Measurements from ENCODE around the gene SLC6A13. TPM values are rescaled to one million over a fixed set of nuclear protein-coding genes. Genes with fewer than 3 reads are reported as not detected.
"Not testable (repeated sequence)": the region's sequence is repeated elsewhere in the genome, so short reads cannot be mapped to it uniquely, and the experiment has no call there.

SLC6A13 gene
- total RNA-seq, 1 experiment from 2014 or later, result not detected

GRCh38 chr12:304805-305204, 42.2 kb upstream of the SLC6A13 start:
- Histone ChIP-seq H3K4me1 (ENCODE audit: insufficient read depth, low read length) (no peaks in the 10 kb centered on the region), H3K4me3 (ENCODE audit: low read length) (no peak overlapping the region), H3F3A (ENCODE audit: low read length, unreplicated experiment) (no peaks in the 10 kb centered on the region), H3K27me3 (ENCODE audit: low read length) (no peaks in the 10 kb centered on the region), H3K79me2 (ENCODE audit: low read length) (0 out of 2 replicates have a peak, but pooled peaks cover 3% of the 10 kb centered on the region), H3K4me2 (ENCODE audit: low read length) (no peak overlapping the region), H4K20me1 (ENCODE audit: low read length) (0 out of 2 replicates have a peak, but pooled peaks cover 5% of the 10 kb centered on the region), H3K36me3 (ENCODE audit: low read depth, low read length) (peaks cover 32% of the 10 kb centered on the region), H2AFZ (ENCODE audit: low read length) (no peak overlapping the region), H3K9me3 (ENCODE audit: low read length) (no peaks in the 10 kb centered on the region), H3K9ac (ENCODE audit: low read length) (no peak overlapping the region), H3K9me2 (replicated peaks; ENCODE audit: low read length) (no peaks in the 10 kb centered on the region), H3K27ac (ENCODE audit: low read length) (no peak overlapping the region)
- TF ChIP-seq EZH2 (IDR thresholded peaks at IDR 0.05; ENCODE audit: low read length, unreplicated experiment) (no peak), EZH2phosphoT487 (IDR thresholded peaks at IDR 0.05; ENCODE audit: borderline replicate concordance, low read length) (no peak), CTCF (conservative IDR thresholded peaks at IDR 0.05; ENCODE audit: low read depth, low read length) (no peak)
- CTCF ChIA-PET, result no interaction called here
- peak; percentile 64 for ATAC-seq
- POLR2A ChIA-PET (ENCODE audit: unreplicated experiment), result no interaction called here
- intact Hi-C loops (cut with micrococcal nuclease), result no loop called here
- DNase-seq, result peak; percentile 12
- no TSS peak for BruUV-seq (replicated peaks)

- H4K20me1 ChIP-seq (ENCODE audit: low read length); H3K9ac ChIP-seq (ENCODE audit: low read length); POLR2A ChIA-PET (ENCODE audit: unreplicated experiment); H3K9me2 ChIP-seq (replicated peaks; ENCODE audit: low read length); BruUV-seq (replicated peaks); H3K9me3 ChIP-seq (ENCODE audit: low read length); H3K4me1 ChIP-seq (ENCODE audit: insufficient read depth, low read length); H3K4me3 ChIP-seq (ENCODE audit: low read length); CTCF ChIA-PET; H3K79me2 ChIP-seq (ENCODE audit: low read length); DNase-seq; H2AFZ ChIP-seq (ENCODE audit: low read length); H3K27ac ChIP-seq (ENCODE audit: low read length); ATAC-seq; H3F3A ChIP-seq (ENCODE audit: low read length, unreplicated experiment); H3K27me3 ChIP-seq (ENCODE audit: low read length); intact Hi-C loops (cut with micrococcal nuclease); H3K4me2 ChIP-seq (ENCODE audit: low read length): not testable (repeated sequence)
- peaks cover 22% of the 10 kb centered on the region for H3K36me3 ChIP-seq (ENCODE audit: low read depth, low read length)
Measured at GRCh38 chr12:302766-303165, 40.1 kb upstream of the SLC6A13 start.

GRCh38 chr12:300166-300565, 37.5 kb upstream of the SLC6A13 start:
- H3F3A ChIP-seq (ENCODE audit: low read length, unreplicated experiment); H3K9me2 ChIP-seq (replicated peaks; ENCODE audit: low read length); H3K27ac ChIP-seq (ENCODE audit: low read length); intact Hi-C loops (cut with micrococcal nuclease); H3K4me1 ChIP-seq (ENCODE audit: insufficient read depth, low read length); ATAC-seq; CTCF ChIA-PET; BruUV-seq (replicated peaks); POLR2A ChIA-PET (ENCODE audit: unreplicated experiment); H3K4me3 ChIP-seq (ENCODE audit: low read length); H3K4me2 ChIP-seq (ENCODE audit: low read length); H2AFZ ChIP-seq (ENCODE audit: low read length); H3K9ac ChIP-seq (ENCODE audit: low read length); H3K27me3 ChIP-seq (ENCODE audit: low read length); H4K20me1 ChIP-seq (ENCODE audit: low read length); H3K9me3 ChIP-seq (ENCODE audit: low read length); DNase-seq; H3K79me2 ChIP-seq (ENCODE audit: low read length): not testable (repeated sequence)
- H3K36me3 ChIP-seq (ENCODE audit: low read depth, low read length), result peaks cover 22% of the 10 kb centered on the region

- H3K9ac ChIP-seq (ENCODE audit: low read length); H2AFZ ChIP-seq (ENCODE audit: low read length); DNase-seq; ATAC-seq; intact Hi-C loops (cut with micrococcal nuclease); POLR2A ChIA-PET (ENCODE audit: unreplicated experiment); BruUV-seq (replicated peaks); H3K79me2 ChIP-seq (ENCODE audit: low read length); H3K9me3 ChIP-seq (ENCODE audit: low read length); H4K20me1 ChIP-seq (ENCODE audit: low read length); H3F3A ChIP-seq (ENCODE audit: low read length, unreplicated experiment); H3K4me1 ChIP-seq (ENCODE audit: insufficient read depth, low read length); H3K27ac ChIP-seq (ENCODE audit: low read length); H3K27me3 ChIP-seq (ENCODE audit: low read length); H3K4me2 ChIP-seq (ENCODE audit: low read length); H3K4me3 ChIP-seq (ENCODE audit: low read length); H3K9me2 ChIP-seq (replicated peaks; ENCODE audit: low read length); CTCF ChIA-PET: not testable (repeated sequence)
- H3K36me3 ChIP-seq (ENCODE audit: low read depth, low read length), result peaks cover 24% of the 10 kb centered on the region
Measured at GRCh38 chr12:299511-299910, 36.9 kb upstream of the SLC6A13 start.

GRCh38 chr12:298059-298458, 35.4 kb upstream of the SLC6A13 start:
- BruUV-seq (replicated peaks); H3K9ac ChIP-seq (ENCODE audit: low read length); POLR2A ChIA-PET (ENCODE audit: unreplicated experiment); ATAC-seq; H3F3A ChIP-seq (ENCODE audit: low read length, unreplicated experiment); H3K27ac ChIP-seq (ENCODE audit: low read length); H3K4me1 ChIP-seq (ENCODE audit: insufficient read depth, low read length); H2AFZ ChIP-seq (ENCODE audit: low read length); H3K4me2 ChIP-seq (ENCODE audit: low read length); DNase-seq; intact Hi-C loops (cut with micrococcal nuclease); H4K20me1 ChIP-seq (ENCODE audit: low read length); H3K4me3 ChIP-seq (ENCODE audit: low read length); H3K79me2 ChIP-seq (ENCODE audit: low read length); H3K9me2 ChIP-seq (replicated peaks; ENCODE audit: low read length); H3K9me3 ChIP-seq (ENCODE audit: low read length); CTCF ChIA-PET; H3K27me3 ChIP-seq (ENCODE audit: low read length): not testable (repeated sequence)
- H3K36me3 ChIP-seq (ENCODE audit: low read depth, low read length), result peaks cover 33% of the 10 kb centered on the region

Measured in PC-3 (cell line).